Effector CD8-positive, alpha-beta T cell (primary cell): Measurements from ENCODE around the gene BCAS4.

Experiments used
- DNase-seq: peaks from one replicate; lab custom pipeline; 2025; lab: John Stamatoyannopoulos, UW

The BCAS4 gene

GRCh38 chr20:50911716-50912115 lies 116.9 kb downstream of the BCAS4 start:
- DNase-seq: no peak

DNA sequence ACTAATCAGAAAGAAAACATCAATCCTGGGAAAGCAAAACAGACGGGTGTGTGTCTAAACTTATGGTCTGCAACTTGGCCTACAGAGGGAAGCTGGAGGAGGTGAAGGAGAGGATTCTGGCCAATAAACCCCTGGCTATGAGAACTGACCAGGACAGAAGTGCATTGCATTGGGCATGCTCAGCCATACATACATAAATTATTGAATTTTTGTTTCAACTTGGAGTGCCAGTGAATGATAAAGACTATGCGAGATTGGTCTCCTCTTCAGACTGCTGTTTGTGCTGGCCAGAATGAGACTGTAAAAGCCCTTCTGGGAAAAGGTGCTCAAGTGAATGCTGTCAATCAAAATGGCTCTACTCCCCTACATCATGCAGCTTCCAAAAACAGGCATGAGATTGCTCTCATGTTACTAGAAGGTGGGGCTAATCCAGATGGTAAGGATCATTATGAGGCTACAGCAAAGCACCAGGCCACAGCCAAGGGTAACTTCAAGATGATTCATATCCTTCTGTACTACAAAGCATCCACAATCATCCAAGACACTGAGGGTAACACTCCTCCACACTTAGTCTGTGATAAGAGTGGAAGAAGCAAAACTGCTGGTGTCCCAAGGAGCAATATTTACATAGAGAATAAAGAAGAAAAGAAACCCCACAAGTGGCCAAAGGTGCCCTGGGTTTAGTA lies 119.0 kb downstream of the BCAS4 start:
- no peak for DNase-seq

- no peak for DNase-seq
Measured at GRCh38 chr20:50915424-50915823, 120.6 kb downstream of the BCAS4 start.

DNA sequence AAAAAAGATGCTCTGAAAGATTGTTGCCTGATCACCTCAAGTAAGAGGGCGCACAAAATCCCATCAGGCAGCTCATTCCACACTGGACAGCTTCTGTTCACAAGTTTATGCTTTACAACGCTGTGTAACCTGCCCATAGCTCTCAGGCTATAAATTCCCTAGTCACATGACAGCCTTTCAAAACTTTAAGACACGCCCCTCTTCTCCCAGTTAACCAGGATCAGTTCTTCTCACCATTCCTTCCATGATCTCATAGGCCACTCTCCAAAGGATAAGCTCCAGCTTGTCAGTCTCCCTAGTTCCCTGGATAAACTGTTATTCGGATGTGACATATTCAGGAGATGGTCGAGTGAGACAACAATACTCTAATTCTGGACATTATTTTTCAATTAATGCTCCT lies 121.4 kb downstream of the BCAS4 start:
- no peak for DNase-seq

DNA sequence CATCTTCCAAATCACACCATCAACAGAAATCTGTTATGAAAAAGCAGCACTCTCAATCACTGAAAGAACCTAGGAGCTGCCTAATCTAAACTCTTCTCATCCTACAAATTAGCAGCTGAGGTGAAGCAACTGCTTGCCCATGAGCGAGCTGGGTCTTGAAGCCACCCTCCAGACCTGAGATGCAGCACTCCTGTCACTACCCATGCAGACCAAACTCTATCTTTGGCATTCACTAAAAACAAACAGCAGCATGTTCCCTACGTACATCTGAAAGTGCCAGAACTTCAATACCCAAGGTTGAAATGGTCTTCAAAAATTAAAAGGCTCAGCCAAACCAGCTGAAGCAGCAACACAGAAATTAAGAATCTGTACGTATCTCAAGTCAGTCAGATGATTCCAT lies 122.1 kb downstream of the BCAS4 start:
- DNase-seq: no peak

GRCh38 chr20:50918403-50918802 lies 123.5 kb downstream of the BCAS4 start:
- no peak for DNase-seq

DNA sequence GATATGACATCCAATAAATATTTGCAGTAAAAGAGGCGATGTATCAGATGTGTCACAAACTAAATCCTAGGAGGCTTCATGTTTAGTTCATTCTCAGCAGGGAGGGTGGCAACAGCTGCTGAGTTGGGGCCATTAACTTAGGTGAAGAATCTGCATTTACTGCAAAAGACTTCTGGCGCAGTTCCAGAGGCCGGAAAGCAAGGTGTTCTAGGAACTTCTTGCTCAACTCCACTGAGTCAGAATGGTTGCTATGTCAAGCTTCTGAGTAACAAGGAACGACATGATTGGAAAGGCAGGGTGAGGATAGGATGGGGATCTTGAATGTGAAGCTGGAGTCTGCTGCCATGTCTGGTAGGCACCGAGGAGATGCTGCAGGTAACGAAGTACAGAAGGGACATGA lies 124.7 kb downstream of the BCAS4 start:
- no peak for DNase-seq

- no peak for DNase-seq
Measured at GRCh38 chr20:50920997-50921396, 126.1 kb downstream of the BCAS4 start.

DNA sequence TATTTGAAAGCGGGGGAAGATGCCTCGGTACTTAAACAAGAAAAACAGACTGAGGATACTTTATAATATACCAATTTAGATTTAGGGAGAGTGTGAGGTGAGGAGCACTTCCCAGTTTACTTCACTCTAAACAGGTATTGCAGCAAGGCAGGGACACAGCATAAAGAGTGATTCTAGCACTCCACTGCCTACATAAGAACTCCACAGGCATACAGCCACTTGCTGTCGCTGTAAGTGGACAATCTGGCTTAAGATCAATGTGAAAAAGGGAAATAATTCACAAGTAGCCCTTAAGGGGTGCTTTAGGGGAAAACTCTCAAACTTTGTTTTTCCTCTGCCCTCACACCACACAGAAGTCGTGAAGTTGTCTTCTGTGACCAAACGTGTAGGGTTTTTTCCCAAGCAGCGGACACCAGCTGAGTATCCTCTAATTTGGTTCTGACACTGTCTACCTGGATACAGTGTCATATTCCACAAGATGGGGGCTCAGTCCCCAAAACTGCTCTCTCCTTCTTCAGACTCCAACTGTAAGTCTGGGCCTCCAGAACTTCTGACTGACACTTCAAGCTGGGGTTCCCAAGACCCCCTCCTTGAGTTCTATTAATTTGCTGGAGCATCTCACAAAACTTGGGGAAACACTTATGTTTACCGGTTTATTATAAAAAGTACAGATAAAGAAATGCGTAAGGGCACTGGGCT lies 127.1 kb downstream of the BCAS4 start:
- no peak for DNase-seq

DNA sequence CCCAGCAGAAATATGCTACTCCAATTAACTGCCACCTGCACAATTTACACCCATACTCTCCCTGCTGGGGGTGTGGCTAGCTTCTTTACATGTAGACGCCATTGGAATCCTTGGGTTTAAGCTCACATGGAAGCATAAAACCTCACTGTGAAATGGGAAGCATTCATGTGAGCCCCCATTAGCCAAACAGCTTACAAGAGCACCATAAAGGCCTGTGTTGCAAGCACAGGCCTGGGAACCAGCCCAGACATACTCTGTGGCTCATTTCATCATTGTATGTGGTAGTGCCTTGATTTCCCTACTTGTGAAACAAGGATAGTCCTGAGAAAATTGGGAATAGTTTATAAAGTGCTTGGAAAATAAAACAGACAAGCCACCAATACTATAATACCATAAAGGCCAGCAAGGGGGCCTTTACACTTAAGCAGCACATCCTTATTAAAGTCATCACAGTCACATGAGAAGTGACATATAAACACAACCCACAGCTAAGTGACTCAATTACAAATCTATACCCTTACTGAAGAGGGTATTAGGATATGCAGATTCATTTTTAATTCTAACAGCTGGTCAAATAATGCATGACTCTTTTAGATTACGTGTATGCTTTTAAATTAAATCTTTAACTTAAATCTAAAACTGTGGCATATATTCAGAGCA lies 129.5 kb downstream of the BCAS4 start:
- DNase-seq: no peak

GRCh38 chr20:50926530-50926929 lies 131.7 kb downstream of the BCAS4 start:
- DNase-seq: no peak
